ENCODE results near the gene METTL2A.
"Not testable (repeated sequence)": the region's sequence is repeated elsewhere in the genome, so short reads cannot be mapped to it uniquely, and the experiment has no call there.

The METTL2A gene

DNA sequence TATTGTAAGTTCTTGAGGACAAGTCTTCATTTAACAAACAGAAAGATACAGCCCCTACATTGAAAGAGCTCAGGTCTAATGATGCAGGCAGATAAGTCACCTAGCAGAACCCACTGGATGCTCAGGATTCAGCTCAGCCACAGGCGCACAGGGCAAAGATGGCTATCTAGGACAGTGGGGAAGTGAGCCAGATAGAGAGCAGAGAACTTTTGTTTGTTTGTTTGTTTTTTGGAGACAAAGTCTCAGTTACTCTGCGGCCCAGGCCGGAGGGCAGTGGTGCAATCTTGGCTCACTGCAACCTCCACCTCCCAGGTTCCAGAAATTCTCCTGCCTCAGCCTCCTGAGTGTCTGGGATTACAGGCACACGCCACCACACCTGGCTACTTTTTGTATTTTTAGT is 20.4 kb downstream of the METTL2A start:
- no peaks in the 10 kb centered on the region for H3K4me1 ChIP-seq (ENCODE audit: control insufficient read depth, insufficient read depth, low read length)
- H3K4me2 ChIP-seq (ENCODE audit: low read length) = no peak overlapping the region
- H3K27me3 ChIP-seq (ENCODE audit: control insufficient read depth, insufficient read depth, low read length) = no peaks in the 10 kb centered on the region
- H3K36me3 ChIP-seq (ENCODE audit: insufficient read depth, low read length) = peaks cover 28% of the 10 kb centered on the region
- no peaks in the 10 kb centered on the region for H3K9me3 ChIP-seq (replicated peaks; ENCODE audit: low read length)
- no peak overlapping the region for H3K4me3 ChIP-seq (ENCODE audit: low read length)
- no peak overlapping the region for H3K9ac ChIP-seq (ENCODE audit: low read depth, low read length)

GRCh38 chr17:62445791-62446190 is 22.1 kb downstream of the METTL2A start:
- not testable (repeated sequence) for H3K9me3 ChIP-seq (replicated peaks; ENCODE audit: low read length); H3K4me1 ChIP-seq (ENCODE audit: control insufficient read depth, insufficient read depth, low read length); H3K4me3 ChIP-seq (ENCODE audit: low read length); H3K27me3 ChIP-seq (ENCODE audit: control insufficient read depth, insufficient read depth, low read length); H3K4me2 ChIP-seq (ENCODE audit: low read length); H3K9ac ChIP-seq (ENCODE audit: low read depth, low read length)
- H3K36me3 ChIP-seq (ENCODE audit: insufficient read depth, low read length) = peaks cover 28% of the 10 kb centered on the region

DNA sequence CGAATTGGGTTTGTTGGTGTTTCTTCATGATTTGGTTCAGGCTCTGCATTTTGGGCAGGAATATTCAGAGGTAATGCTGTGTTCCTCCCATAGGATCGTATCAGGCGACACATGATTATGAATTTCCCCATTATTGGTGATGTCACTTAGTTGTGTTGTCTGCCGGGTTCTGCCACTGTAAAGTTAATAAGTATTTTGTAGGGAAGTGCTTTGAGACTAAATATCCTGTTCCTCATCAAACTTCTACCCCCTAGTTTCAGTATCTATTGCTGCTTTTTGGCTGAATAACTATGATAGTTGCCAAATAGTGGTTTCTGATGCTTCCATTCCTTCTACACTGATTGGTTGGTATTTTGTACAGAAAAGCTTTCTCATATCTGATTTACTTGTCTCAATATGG is 28.5 kb downstream of the METTL2A start:
- H3K36me3 ChIP-seq (ENCODE audit: insufficient read depth, low read length); H3K4me2 ChIP-seq (ENCODE audit: low read length); H3K9ac ChIP-seq (ENCODE audit: low read depth, low read length); H3K9me3 ChIP-seq (replicated peaks; ENCODE audit: low read length); H3K27me3 ChIP-seq (ENCODE audit: control insufficient read depth, insufficient read depth, low read length); H3K4me3 ChIP-seq (ENCODE audit: low read length); H3K4me1 ChIP-seq (ENCODE audit: control insufficient read depth, insufficient read depth, low read length): not testable (repeated sequence)

DNA sequence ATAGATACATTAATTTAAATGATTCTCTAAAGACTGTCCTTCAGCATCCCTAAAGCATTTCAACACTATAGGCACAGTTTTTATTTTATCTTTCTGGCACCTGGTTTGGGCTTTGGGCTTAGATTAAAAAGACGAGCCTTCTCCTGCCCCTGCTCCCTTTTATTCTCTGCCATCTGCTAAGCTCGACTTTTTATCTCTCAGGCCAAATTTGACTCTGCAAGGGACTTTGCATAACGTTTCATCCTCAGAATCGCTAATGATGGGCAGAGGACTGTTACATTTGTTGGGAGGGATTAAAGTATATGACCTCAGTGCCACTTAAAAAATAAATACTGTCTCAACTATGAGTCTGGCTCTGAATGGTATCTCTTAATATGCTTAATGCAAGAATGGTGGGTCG is 29.3 kb downstream of the METTL2A start:
- H3K4me2 ChIP-seq (ENCODE audit: low read length); H3K27me3 ChIP-seq (ENCODE audit: control insufficient read depth, insufficient read depth, low read length); H3K9me3 ChIP-seq (replicated peaks; ENCODE audit: low read length); H3K36me3 ChIP-seq (ENCODE audit: insufficient read depth, low read length); H3K4me3 ChIP-seq (ENCODE audit: low read length); H3K4me1 ChIP-seq (ENCODE audit: control insufficient read depth, insufficient read depth, low read length); H3K9ac ChIP-seq (ENCODE audit: low read depth, low read length): not testable (repeated sequence)

- H3K4me1 ChIP-seq (ENCODE audit: control insufficient read depth, insufficient read depth, low read length); H3K4me3 ChIP-seq (ENCODE audit: low read length); H3K27me3 ChIP-seq (ENCODE audit: control insufficient read depth, insufficient read depth, low read length); H3K9ac ChIP-seq (ENCODE audit: low read depth, low read length); H3K9me3 ChIP-seq (replicated peaks; ENCODE audit: low read length); H3K36me3 ChIP-seq (ENCODE audit: insufficient read depth, low read length); H3K4me2 ChIP-seq (ENCODE audit: low read length): not testable (repeated sequence)
These were observed 30.0 kb downstream of the METTL2A start for GRCh38 chr17:62453656-62454055.

GRCh38 chr17:62454111-62454510 is 30.4 kb downstream of the METTL2A start:
- not testable (repeated sequence) for H3K27me3 ChIP-seq (ENCODE audit: control insufficient read depth, insufficient read depth, low read length); H3K4me2 ChIP-seq (ENCODE audit: low read length); H3K4me1 ChIP-seq (ENCODE audit: control insufficient read depth, insufficient read depth, low read length); H3K36me3 ChIP-seq (ENCODE audit: insufficient read depth, low read length); H3K9ac ChIP-seq (ENCODE audit: low read depth, low read length); H3K9me3 ChIP-seq (replicated peaks; ENCODE audit: low read length); H3K4me3 ChIP-seq (ENCODE audit: low read length)

DNA sequence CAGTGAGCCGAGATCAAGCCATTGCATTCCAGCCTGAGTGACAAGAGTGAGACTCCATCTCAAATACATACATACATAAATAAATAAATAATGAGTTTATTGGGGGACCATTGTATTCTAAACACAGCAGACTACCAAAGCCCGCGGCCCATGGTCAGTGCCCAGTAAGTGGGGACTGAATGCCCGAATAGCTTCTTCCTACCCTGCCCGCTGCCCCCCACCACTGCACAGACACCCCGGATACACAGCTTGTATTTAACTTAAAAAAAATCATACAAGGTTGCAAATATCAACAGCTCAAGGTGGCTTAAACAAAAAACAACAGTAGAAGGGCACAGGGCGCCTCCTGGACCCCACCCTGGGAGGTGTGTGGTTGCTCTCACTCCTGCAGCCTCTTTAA is 32.3 kb downstream of the METTL2A start:
- Histone ChIP-seq H3K36me3 (ENCODE audit: insufficient read depth, low read length) (no peaks in the 10 kb centered on the region), H3K9ac (ENCODE audit: low read depth, low read length) (no peak overlapping the region), H3K9me3 (replicated peaks; ENCODE audit: low read length) (no peaks in the 10 kb centered on the region), H3K4me1 (ENCODE audit: control insufficient read depth, insufficient read depth, low read length) (no peaks in the 10 kb centered on the region), H3K27me3 (ENCODE audit: control insufficient read depth, insufficient read depth, low read length) (no peaks in the 10 kb centered on the region), H3K4me2 (ENCODE audit: low read length) (no peak overlapping the region), H3K4me3 (ENCODE audit: low read length) (no peak overlapping the region)

GRCh38 chr17:62458483-62458882 is 34.8 kb downstream of the METTL2A start:
- H3K9me3 ChIP-seq (replicated peaks; ENCODE audit: low read length); H3K4me3 ChIP-seq (ENCODE audit: low read length); H3K36me3 ChIP-seq (ENCODE audit: insufficient read depth, low read length); H3K4me1 ChIP-seq (ENCODE audit: control insufficient read depth, insufficient read depth, low read length); H3K4me2 ChIP-seq (ENCODE audit: low read length); H3K27me3 ChIP-seq (ENCODE audit: control insufficient read depth, insufficient read depth, low read length); H3K9ac ChIP-seq (ENCODE audit: low read depth, low read length): not testable (repeated sequence)

- not testable (repeated sequence) for H3K36me3 ChIP-seq (ENCODE audit: insufficient read depth, low read length); H3K27me3 ChIP-seq (ENCODE audit: control insufficient read depth, insufficient read depth, low read length); H3K4me3 ChIP-seq (ENCODE audit: low read length); H3K4me2 ChIP-seq (ENCODE audit: low read length); H3K9me3 ChIP-seq (replicated peaks; ENCODE audit: low read length); H3K4me1 ChIP-seq (ENCODE audit: control insufficient read depth, insufficient read depth, low read length); H3K9ac ChIP-seq (ENCODE audit: low read depth, low read length)
These were observed 40.7 kb downstream of the METTL2A start for GRCh38 chr17:62464422-62464821.

DNA sequence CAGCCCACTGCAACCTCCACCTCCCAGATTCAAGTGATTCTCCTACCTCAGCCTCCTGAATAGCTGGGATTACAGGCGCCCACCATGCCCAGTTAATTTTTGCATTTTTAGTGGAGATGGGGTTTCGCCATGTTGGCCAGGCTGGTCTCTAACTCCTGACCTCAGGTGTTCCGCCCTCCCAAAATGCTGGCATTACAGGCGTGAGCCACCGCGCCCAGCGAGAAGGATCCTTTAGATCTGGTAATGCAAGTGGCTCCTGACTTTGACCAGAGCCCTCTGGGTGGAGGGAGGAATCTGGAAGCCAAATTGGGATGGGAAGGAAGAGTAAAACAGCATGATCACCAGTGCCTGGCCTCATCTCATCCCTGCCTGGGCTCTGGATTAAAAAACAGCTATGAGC is 41.6 kb downstream of the METTL2A start:
- H3K4me3 ChIP-seq (ENCODE audit: low read length); H3K9me3 ChIP-seq (replicated peaks; ENCODE audit: low read length); H3K9ac ChIP-seq (ENCODE audit: low read depth, low read length); H3K4me2 ChIP-seq (ENCODE audit: low read length); H3K27me3 ChIP-seq (ENCODE audit: control insufficient read depth, insufficient read depth, low read length); H3K36me3 ChIP-seq (ENCODE audit: insufficient read depth, low read length); H3K4me1 ChIP-seq (ENCODE audit: control insufficient read depth, insufficient read depth, low read length): not testable (repeated sequence)

- not testable (repeated sequence) for H3K4me2 ChIP-seq (ENCODE audit: low read length); H3K9ac ChIP-seq (ENCODE audit: low read depth, low read length); H3K36me3 ChIP-seq (ENCODE audit: insufficient read depth, low read length); H3K4me3 ChIP-seq (ENCODE audit: low read length); H3K9me3 ChIP-seq (replicated peaks; ENCODE audit: low read length); H3K27me3 ChIP-seq (ENCODE audit: control insufficient read depth, insufficient read depth, low read length); H3K4me1 ChIP-seq (ENCODE audit: control insufficient read depth, insufficient read depth, low read length)
These were observed 47.1 kb downstream of the METTL2A start for GRCh38 chr17:62470666-62471379.

GRCh38 chr17:62471380-62471880 is 47.7 kb downstream of the METTL2A start:
- not testable (repeated sequence) for H3K4me2 ChIP-seq (ENCODE audit: low read length); H3K9me3 ChIP-seq (replicated peaks; ENCODE audit: low read length); H3K27me3 ChIP-seq (ENCODE audit: control insufficient read depth, insufficient read depth, low read length); H3K9ac ChIP-seq (ENCODE audit: low read depth, low read length); H3K4me3 ChIP-seq (ENCODE audit: low read length); H3K36me3 ChIP-seq (ENCODE audit: insufficient read depth, low read length); H3K4me1 ChIP-seq (ENCODE audit: control insufficient read depth, insufficient read depth, low read length)

Measured in skeletal muscle satellite cell (primary cell).